ENCODE results near the gene GPAM. TPM values are rescaled to one million over a fixed set of nuclear protein-coding genes. Genes with fewer than 3 reads are reported as not detected.

Gene GPAM
- total RNA-seq, 1 donor from 2014 or later = 6.9 TPM

DNA sequence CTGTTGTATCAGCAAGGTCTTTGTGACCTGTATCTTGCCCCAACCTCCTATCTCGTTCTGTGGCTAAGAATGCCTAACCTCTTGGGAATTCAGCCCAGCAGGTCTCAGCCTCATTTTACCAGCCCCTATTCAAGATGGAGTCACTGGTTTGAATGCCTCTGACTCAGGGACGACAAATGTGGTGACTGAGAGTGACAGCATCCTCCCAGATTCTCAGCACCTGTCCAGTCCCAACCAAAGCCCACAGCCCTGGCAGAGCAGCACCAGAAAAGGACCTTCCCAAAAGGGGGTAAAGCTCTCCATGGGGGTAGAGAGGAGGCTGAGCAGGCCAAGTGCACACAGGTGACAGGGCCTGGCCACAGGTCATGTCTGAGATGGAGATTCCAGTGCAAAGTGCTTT lies 35.4 kb upstream of the GPAM start:
- Histone ChIP-seq H3K27me3 (no peaks in the 10 kb centered on the region), H3K36me3 (no peaks in the 10 kb centered on the region), H3K27ac (no peak overlapping the region), H3K4me3 (no peak overlapping the region), H3K4me1 (no peaks in the 10 kb centered on the region), H3K9me3 (no peaks in the 10 kb centered on the region)
- peak in 1 of 2 donors; percentile 71 for DNase-seq (ENCODE audit: extremely low spot score in 2 of 2)
- intact Hi-C loops (cut with DNase I) = no loop called here
- TF ChIP-seq POLR2A (IDR thresholded peaks at IDR 0.05) (no peak), POLR2AphosphoS5 (IDR thresholded peaks at IDR 0.05; ENCODE audit: insufficient read depth in 1 of 2, low read depth in 1 of 2) (no peak)
- TF ChIP-seq, protein P1, sequence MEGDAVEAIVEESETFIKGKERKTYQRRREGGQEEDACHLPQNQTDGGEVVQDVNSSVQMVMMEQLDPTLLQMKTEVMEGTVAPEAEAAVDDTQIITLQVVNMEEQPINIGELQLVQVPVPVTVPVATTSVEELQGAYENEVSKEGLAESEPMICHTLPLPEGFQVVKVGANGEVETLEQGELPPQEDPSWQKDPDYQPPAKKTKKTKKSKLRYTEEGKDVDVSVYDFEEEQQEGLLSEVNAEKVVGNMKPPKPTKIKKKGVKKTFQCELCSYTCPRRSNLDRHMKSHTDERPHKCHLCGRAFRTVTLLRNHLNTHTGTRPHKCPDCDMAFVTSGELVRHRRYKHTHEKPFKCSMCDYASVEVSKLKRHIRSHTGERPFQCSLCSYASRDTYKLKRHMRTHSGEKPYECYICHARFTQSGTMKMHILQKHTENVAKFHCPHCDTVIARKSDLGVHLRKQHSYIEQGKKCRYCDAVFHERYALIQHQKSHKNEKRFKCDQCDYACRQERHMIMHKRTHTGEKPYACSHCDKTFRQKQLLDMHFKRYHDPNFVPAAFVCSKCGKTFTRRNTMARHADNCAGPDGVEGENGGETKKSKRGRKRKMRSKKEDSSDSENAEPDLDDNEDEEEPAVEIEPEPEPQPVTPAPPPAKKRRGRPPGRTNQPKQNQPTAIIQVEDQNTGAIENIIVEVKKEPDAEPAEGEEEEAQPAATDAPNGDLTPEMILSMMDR (IDR thresholded peaks at IDR 0.05) = no peak

DNA sequence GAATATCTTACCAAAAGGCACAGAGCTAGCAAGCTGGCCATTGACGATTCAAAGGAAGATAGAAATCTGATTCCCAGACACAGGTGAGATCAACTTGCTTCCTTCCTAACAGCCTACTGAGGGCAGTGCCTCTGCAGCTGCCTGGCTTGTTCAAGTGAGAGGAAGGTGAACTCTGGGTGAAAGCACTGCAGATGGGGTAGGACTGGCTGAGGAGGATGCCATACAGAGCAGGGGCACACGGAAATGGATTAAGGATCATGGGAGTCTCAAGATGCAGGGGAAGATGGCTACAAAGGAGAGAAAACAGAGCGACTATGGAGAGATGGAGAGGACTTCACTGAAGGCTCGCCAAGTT lies 34.4 kb upstream of the GPAM start:
- Histone ChIP-seq H3K4me1 (no peaks in the 10 kb centered on the region), H3K36me3 (no peaks in the 10 kb centered on the region), H3K4me3 (no peak overlapping the region), H3K27ac (no peak overlapping the region), H3K27me3 (no peaks in the 10 kb centered on the region), H3K9me3 (no peaks in the 10 kb centered on the region)
- TF ChIP-seq POLR2AphosphoS5 (IDR thresholded peaks at IDR 0.05; ENCODE audit: insufficient read depth in 1 of 2, low read depth in 1 of 2) (no peak), POLR2A (IDR thresholded peaks at IDR 0.05) (no peak)
- TF ChIP-seq, protein P1 (IDR thresholded peaks at IDR 0.05) = no peak
- intact Hi-C loops (cut with DNase I) = no loop called here
- peak in 1 of 2 donors; percentile 49 for DNase-seq (ENCODE audit: extremely low spot score in 2 of 2)

DNA sequence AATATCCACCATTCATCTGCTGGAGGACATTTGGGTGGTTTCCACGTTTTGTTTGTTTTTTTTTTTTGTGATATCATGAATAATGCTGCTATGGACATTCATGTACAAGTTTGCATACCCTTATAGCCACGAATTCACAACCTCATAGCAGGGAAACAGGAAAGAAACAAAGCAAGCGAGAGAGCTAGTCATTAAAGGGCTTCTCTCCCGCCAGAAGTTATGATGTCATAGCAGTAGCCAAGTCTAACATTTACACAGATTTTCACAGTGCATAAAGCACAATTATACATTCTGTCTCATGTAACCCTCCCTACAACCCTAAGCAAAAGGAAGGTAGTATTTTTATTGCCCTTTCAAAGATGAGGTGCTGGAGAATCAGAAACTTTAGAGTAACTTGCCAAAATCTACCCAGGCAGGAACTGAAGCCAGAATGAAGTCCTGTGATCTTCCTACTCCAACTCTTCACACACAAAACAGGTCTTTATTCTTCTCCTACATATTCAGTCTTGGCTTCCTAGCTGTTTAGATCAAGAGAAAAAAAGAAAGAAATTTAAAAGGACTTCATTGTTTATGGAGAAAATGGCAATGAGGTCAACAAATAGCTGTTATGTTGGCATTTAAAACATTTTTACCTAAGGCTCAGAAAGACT lies 33.9 kb upstream of the GPAM start:
- no peak for DNase-seq (ENCODE audit: extremely low spot score in 2 of 2)
- no peak overlapping the region for H3K27ac ChIP-seq
- TF ChIP-seq, protein P1 (IDR thresholded peaks at IDR 0.05) = no peak
- no peak for TF ChIP-seq POLR2A (IDR thresholded peaks at IDR 0.05)
- TF ChIP-seq POLR2AphosphoS5 (IDR thresholded peaks at IDR 0.05; ENCODE audit: insufficient read depth in 1 of 2, low read depth in 1 of 2) = no peak
- no peaks in the 10 kb centered on the region for H3K4me1 ChIP-seq
- no peaks in the 10 kb centered on the region for H3K27me3 ChIP-seq
- no peak overlapping the region for H3K4me3 ChIP-seq
- no peaks in the 10 kb centered on the region for H3K36me3 ChIP-seq
- no peaks in the 10 kb centered on the region for H3K9me3 ChIP-seq
- intact Hi-C loops (cut with DNase I) = no loop called here

DNA sequence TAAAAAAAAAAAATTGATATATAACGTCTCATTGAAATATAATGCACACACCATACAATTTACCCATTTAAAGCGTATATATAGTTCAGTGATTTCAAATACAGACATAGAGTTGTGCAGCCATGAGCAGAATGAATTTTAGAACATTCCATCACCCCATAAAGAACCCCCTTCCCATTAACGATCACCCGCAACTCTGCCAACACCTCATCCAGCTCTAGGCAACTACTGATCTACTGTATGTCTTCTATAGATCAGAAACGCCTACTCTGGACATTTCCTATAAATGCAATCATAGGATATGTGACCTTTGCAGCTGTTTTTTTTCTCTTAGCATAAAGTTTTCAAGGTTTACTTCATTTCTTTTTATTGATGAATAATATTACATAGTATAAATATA lies 33.4 kb upstream of the GPAM start:
- H3K27ac ChIP-seq = no peak overlapping the region
- no peaks in the 10 kb centered on the region for H3K4me1 ChIP-seq
- no peak for DNase-seq (ENCODE audit: extremely low spot score in 2 of 2)
- intact Hi-C loops (cut with DNase I) = no loop called here
- no peaks in the 10 kb centered on the region for H3K36me3 ChIP-seq
- no peaks in the 10 kb centered on the region for H3K27me3 ChIP-seq
- no peak overlapping the region for H3K4me3 ChIP-seq
- no peaks in the 10 kb centered on the region for H3K9me3 ChIP-seq
- TF ChIP-seq POLR2AphosphoS5 (IDR thresholded peaks at IDR 0.05; ENCODE audit: insufficient read depth in 1 of 2, low read depth in 1 of 2) (no peak), POLR2A (IDR thresholded peaks at IDR 0.05) (no peak)
- TF ChIP-seq, protein P1 (IDR thresholded peaks at IDR 0.05) = no peak

DNA sequence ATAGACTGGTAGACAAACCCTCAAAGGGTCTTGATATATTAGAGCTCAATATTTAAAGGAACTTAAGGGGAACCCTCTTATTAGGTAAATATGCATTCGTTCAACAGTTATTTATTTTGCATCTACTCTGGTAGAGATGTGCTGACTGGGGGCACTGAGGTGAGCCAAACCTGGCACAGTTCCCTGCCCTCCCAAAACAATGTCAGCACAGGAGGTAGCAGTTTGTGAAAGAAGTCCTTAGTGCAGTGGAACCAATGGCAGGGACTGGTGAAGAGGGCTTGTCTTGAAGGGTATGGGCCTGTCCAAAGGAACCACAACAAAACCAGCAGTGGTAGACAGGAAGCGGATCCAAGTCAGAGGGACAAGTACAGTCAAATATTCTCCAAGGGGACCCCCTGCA lies 32.6 kb upstream of the GPAM start:
- TF ChIP-seq, protein P1 (IDR thresholded peaks at IDR 0.05) = no peak
- no peak for TF ChIP-seq POLR2A (IDR thresholded peaks at IDR 0.05)
- TF ChIP-seq POLR2AphosphoS5 (IDR thresholded peaks at IDR 0.05; ENCODE audit: insufficient read depth in 1 of 2, low read depth in 1 of 2) = no peak
- peak in 1 of 2 donors; percentile 54 for DNase-seq (ENCODE audit: extremely low spot score in 2 of 2)
- no peak overlapping the region for H3K4me3 ChIP-seq
- H3K27me3 ChIP-seq = no peaks in the 10 kb centered on the region
- no peak overlapping the region for H3K27ac ChIP-seq
- H3K9me3 ChIP-seq = no peaks in the 10 kb centered on the region
- intact Hi-C loops (cut with DNase I) = no loop called here
- H3K36me3 ChIP-seq = no peaks in the 10 kb centered on the region
- H3K4me1 ChIP-seq = no peaks in the 10 kb centered on the region

Data from vagina (tissue), 2 donors.